Duodenal mucosa (tissue), 2 donors: ENCODE data around the gene MGST2.

Source experiments
- H3K27ac ChIP-seq: one replicate; pipeline ENCODE4 v1.7.0; 2013; ENCODE audit warnings: low read depth, low read length
- H3K27me3 ChIP-seq, 2 donors: one replicate each; pipeline ENCODE4 v1.7.0; 2013; ENCODE audit warnings: low read length in 2 of 2, control low read depth in 1 of 2; ENCODE audit not compliant: insufficient read depth in 2 of 2, control insufficient read depth in 1 of 2
- H3K36me3 ChIP-seq, 2 donors: one replicate each; pipeline ENCODE4 v1.7.0; 2013; ENCODE audit warnings: low read length in 2 of 2, control low read depth in 1 of 2; ENCODE audit not compliant: insufficient read depth in 2 of 2, control insufficient read depth in 1 of 2
- H3K4me1 ChIP-seq, 2 donors: one replicate each; pipeline ENCODE4 v1.7.0; 2013; ENCODE audit warnings: low read length in 2 of 2, control low read depth in 1 of 2; ENCODE audit not compliant: insufficient read depth in 2 of 2, control insufficient read depth in 1 of 2
- H3K4me3 ChIP-seq, 2 donors: one replicate each; pipeline ENCODE4 v1.7.0; 2013; ENCODE audit warnings: low read length in 2 of 2, low read depth in 1 of 2
- H3K9ac ChIP-seq, 2 donors: one replicate each; pipeline ENCODE4 v1.7.0; 2013; ENCODE audit warnings: low read length in 2 of 2, low read depth in 1 of 2
- H3K9me3 ChIP-seq, 2 donors: one replicate each; pipeline ENCODE4 v1.7.0; 2013; ENCODE audit warnings: low read length in 2 of 2, control low read depth in 1 of 2; ENCODE audit not compliant: control insufficient read depth in 1 of 2

MGST2 gene

GRCh38 chr4:139658586-139659382 is 6.8 kb upstream of the MGST2 start:
- no peak overlapping the region for H3K4me3 ChIP-seq
- H3K9ac ChIP-seq, result no peak overlapping the region
- H3K27me3 ChIP-seq, result no peaks in the 10 kb centered on the region
- no peaks in the 10 kb centered on the region for H3K9me3 ChIP-seq
- peaks cover 28 to 36% of the 10 kb centered on the region in 2 donors for H3K4me1 ChIP-seq
- H3K27ac ChIP-seq, result no peak overlapping the region
- H3K36me3 ChIP-seq, result no peaks in the 10 kb centered on the region

- Histone ChIP-seq H3K9me3 (no peaks in the 10 kb centered on the region), H3K36me3 (no peaks in the 10 kb centered on the region), H3K27me3 (no peaks in the 10 kb centered on the region), H3K27ac (no peak overlapping the region), H3K9ac (no peak overlapping the region), H3K4me1 (peaks cover 37 to 47% of the 10 kb centered on the region in 2 donors), H3K4me3 (no peak overlapping the region)
These were observed 5.7 kb upstream of the MGST2 start for GRCh38 chr4:139659735-139660424.

- no peaks in the 10 kb centered on the region for H3K9me3 ChIP-seq
- H3K4me3 ChIP-seq, result no peak overlapping the region
- H3K27ac ChIP-seq, result no peak overlapping the region
- no peak overlapping the region for H3K9ac ChIP-seq
- peaks cover 44 to 53% of the 10 kb centered on the region in 2 donors for H3K4me1 ChIP-seq
- H3K36me3 ChIP-seq, result no peaks in the 10 kb centered on the region
- no peaks in the 10 kb centered on the region for H3K27me3 ChIP-seq
These were observed 5.0 kb upstream of the MGST2 start for GRCh38 chr4:139660568-139661043.

GRCh38 chr4:139663561-139664138 is 2.0 kb upstream of the MGST2 start:
- no peaks in the 10 kb centered on the region for H3K9me3 ChIP-seq
- no peaks in the 10 kb centered on the region for H3K27me3 ChIP-seq
- peak overlapping the region in 1 of 2 donors; percentile 13 for H3K4me3 ChIP-seq
- H3K4me1 ChIP-seq, result peaks cover 50 to 53% of the 10 kb centered on the region in 2 donors
- no peak overlapping the region for H3K27ac ChIP-seq
- H3K9ac ChIP-seq, result no peak overlapping the region
- no peaks in the 10 kb centered on the region for H3K36me3 ChIP-seq

GRCh38 chr4:139664442-139664841 is 1.2 kb upstream of the MGST2 start:
- no peak overlapping the region for H3K9ac ChIP-seq
- H3K27me3 ChIP-seq, result no peaks in the 10 kb centered on the region
- no peaks in the 10 kb centered on the region for H3K9me3 ChIP-seq
- peak overlapping the region in 1 of 2 donors; percentile 13 for H3K4me3 ChIP-seq
- no peak overlapping the region for H3K27ac ChIP-seq
- H3K4me1 ChIP-seq, result peaks cover 57 to 61% of the 10 kb centered on the region in 2 donors
- no peaks in the 10 kb centered on the region for H3K36me3 ChIP-seq

GRCh38 chr4:139665079-139665689 is 435 bp upstream of the MGST2 start:
- Histone ChIP-seq H3K27ac (peak overlapping the region; percentile 83), H3K27me3 (no peaks in the 10 kb centered on the region), H3K4me1 (peaks cover 61 to 66% of the 10 kb centered on the region in 2 donors), H3K36me3 (no peaks in the 10 kb centered on the region), H3K9ac (peak overlapping the region; percentile 76 to 83), H3K9me3 (no peaks in the 10 kb centered on the region), H3K4me3 (peak overlapping the region; percentile 86 to 94)

- Histone ChIP-seq H3K9me3 (no peaks in the 10 kb centered on the region), H3K4me3 (peak overlapping the region; percentile 86 to 94), H3K36me3 (peaks cover 0 to 2% of the 10 kb centered on the region in 2 donors), H3K27me3 (no peaks in the 10 kb centered on the region), H3K9ac (peak overlapping the region; percentile 76 to 83), H3K4me1 (peaks cover 56 to 58% of the 10 kb centered on the region in 2 donors), H3K27ac (peak overlapping the region; percentile 83)
These were observed 1.2 kb downstream of the MGST2 start for GRCh38 chr4:139666735-139667281.

- Histone ChIP-seq H3K4me1 (peaks cover 53 to 56% of the 10 kb centered on the region in 2 donors), H3K36me3 (peaks cover 0 to 8% of the 10 kb centered on the region in 2 donors), H3K4me3 (peak overlapping the region; percentile 58 to 94), H3K27ac (no peak overlapping the region), H3K27me3 (no peaks in the 10 kb centered on the region), H3K9ac (no peak overlapping the region), H3K9me3 (no peaks in the 10 kb centered on the region)
These were observed 2.4 kb downstream of the MGST2 start for GRCh38 chr4:139668036-139668435.

- no peak overlapping the region for H3K9ac ChIP-seq
- no peaks in the 10 kb centered on the region for H3K27me3 ChIP-seq
- peak overlapping the region in 1 of 2 donors; percentile 34 for H3K4me3 ChIP-seq
- peaks cover 0 to 8% of the 10 kb centered on the region in 2 donors for H3K36me3 ChIP-seq
- peaks cover 50 to 52% of the 10 kb centered on the region in 2 donors for H3K4me1 ChIP-seq
- no peaks in the 10 kb centered on the region for H3K9me3 ChIP-seq
- no peak overlapping the region for H3K27ac ChIP-seq
These were observed 3.1 kb downstream of the MGST2 start for GRCh38 chr4:139668658-139669201.
